Fibroblast of skin of left biceps (primary cell): Measurements from ENCODE around the gene SLCO1A2.
"Not testable (repeated sequence)": the region's sequence is repeated elsewhere in the genome, so short reads cannot be mapped to it uniquely, and the experiment has no call there.

Experiments used
- DNase-seq, 2 experiments: peaks; one replicate each; pipeline ENCODE4 v3.0.0-alpha.2; 2013; ENCODE audit warnings: low read depth in 2 of 2

Gene SLCO1A2

DNA sequence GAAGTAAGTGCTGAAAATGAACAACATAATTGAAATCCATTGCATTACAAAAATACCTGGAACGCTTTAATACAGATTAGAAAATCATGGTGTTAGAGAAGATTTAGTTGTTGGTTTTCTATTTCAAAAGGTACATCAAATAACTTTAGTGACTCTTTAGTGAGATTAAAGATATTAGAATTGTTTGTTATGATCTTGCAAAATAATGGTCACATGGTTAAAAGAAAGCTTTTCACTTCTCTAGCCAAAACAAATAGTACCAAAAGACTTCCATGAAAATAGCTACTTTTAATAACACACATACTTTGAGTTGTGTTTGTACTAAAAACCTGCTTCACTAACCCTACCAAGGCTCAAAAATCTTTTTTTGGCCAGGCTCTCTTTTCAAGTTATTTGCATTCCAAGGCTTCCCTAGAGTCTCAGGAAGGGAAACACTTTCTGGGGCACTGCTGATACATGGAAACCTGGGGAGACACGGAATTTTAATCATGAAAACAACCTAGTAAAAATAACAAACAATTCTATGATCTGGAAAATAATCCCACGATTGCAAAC lies at the start of gene SLCO1A2:
TSS of gene SLCO1A2 (minus strand) at position 147 of the 555 bp plus-strand sequence. CDS start 270 bp downstream, outside the sequence.
- no peak for DNase-seq

DNA sequence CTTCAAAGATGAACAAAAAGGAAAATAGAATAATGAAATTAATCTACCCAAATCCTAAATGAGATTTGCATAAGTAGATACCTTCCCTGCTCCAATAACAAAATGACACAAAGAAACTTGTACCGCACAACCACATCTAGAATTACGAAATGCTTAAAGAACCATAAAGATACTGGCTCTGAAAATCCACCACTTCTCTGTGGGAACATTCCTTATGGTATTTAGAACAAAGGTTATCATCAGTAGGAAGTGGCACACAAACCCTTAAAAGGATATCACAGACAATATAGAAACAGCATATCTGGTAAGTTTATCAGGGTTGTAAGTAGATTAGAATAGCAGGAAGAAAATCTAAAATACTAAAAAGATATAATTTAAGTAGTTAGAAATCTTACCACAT lies 49.5 kb upstream of the SLCO1A2 start:
- DNase-seq: no peak

GRCh38 chr12:21381320-21381719 lies 46.6 kb upstream of the SLCO1A2 start:
- not testable (repeated sequence) for DNase-seq

- no peak for DNase-seq
These were observed 44.5 kb upstream of the SLCO1A2 start for GRCh38 chr12:21379218-21379617.

GRCh38 chr12:21372602-21373001 lies 37.9 kb upstream of the SLCO1A2 start, which contains the start of gene IAPP:
IAPP (plus strand) TSS chr12:21372902; CDS start chr12:21373352, 450 bp downstream.
- no peak for DNase-seq

DNA sequence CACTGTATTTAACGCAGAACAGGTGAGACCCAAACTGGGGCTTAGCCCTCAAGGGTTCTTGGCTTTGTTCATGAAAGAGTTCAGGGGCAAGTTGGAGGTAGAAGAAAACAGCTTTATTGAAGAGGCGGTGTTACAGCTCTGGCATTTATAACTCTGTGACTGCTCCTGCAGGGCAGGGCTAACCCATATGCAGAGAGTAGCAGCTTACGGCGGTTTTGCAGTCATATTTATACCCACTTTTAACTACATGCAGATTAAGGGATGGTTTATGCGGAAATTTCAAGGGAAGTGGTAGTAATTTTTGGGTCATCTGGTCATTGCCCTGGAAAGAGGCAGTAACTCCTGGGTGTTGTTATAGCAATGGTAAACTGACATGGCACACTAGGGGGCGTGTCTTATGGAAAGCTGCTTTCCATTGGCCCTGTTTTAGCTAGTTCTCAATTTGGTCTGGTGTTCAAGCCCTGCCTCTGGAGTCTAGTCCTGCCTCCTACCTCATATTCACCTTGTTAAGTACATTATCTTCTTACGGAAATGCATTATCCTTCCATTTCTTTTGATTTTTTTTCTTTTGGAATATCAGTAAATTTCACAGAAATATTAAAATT lies 36.2 kb upstream of the SLCO1A2 start:
- no peak for DNase-seq

- no peak for DNase-seq
These were observed 34.6 kb upstream of the SLCO1A2 start for GRCh38 chr12:21369141-21369980.

DNA sequence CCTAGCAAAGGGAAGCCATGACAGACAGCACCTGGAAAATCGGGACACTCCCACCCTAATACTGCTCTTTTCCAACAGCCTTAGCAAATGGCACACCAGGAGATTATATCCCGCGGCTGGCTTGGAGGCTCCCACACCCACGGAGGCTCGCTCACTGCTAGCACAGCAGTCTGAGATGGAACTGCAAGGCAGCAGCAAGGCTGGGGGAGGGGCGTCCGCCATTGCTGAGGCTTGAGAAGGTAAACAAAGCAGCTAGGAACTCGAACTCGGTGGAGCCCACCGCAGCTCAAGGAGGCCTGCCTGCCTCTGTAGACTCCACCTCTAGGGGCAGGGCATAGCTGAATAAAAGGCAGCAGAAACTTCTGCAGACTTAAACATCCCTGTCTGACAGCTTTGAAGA lies 25.9 kb upstream of the SLCO1A2 start:
- not testable (repeated sequence) for DNase-seq

- DNase-seq: no peak
These were observed 19.9 kb upstream of the SLCO1A2 start for GRCh38 chr12:21354641-21355040.

GRCh38 chr12:21353948-21354347 lies 19.2 kb upstream of the SLCO1A2 start:
- DNase-seq: no peak

GRCh38 chr12:21353487-21353886 lies 18.8 kb upstream of the SLCO1A2 start:
- no peak for DNase-seq

GRCh38 chr12:21350975-21351374 lies 16.3 kb upstream of the SLCO1A2 start:
- no peak for DNase-seq

- DNase-seq: no peak
These were observed 12.0 kb upstream of the SLCO1A2 start for GRCh38 chr12:21346542-21347205.

DNA sequence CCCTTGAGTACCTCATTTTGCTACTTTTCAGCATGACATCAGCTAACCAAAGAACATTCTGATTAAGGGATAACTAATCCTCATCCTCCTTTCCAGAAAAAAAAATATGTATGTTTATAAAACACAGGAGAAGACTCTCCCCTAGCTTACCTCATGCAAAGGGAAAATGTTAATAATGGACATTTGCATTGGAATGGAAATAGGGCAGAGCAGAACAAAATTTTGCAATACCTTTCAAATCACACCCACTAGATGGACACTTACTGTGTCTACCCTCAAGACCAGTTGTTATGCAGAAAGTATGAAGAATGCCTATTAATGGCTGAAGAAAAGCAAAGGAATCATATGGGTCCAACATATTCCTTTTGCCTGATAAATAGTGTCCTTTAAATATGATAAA lies 8.9 kb upstream of the SLCO1A2 start:
- DNase-seq: no peak

DNA sequence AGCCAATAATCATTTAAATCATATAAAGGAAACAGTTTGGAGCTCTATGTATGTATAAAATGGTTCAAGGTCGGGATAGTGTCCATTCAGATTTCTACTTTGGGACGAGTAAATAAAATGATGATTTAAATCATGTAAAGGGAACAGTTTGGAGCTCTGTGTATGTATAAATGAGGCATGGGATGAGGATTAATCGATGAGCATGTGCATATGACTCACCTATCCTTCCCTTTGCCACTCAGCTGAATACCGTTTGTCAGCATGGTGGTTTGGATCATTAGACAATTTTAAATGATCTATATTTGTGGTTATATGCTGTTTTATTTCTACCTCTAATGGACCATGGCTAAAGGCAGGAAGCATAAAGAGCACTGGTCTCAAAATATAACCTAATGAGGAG lies 7.1 kb upstream of the SLCO1A2 start:
- no peak for DNase-seq

GRCh38 chr12:21340403-21340802 lies 5.7 kb upstream of the SLCO1A2 start:
- DNase-seq: no peak

GRCh38 chr12:21339921-21340320 lies 5.2 kb upstream of the SLCO1A2 start:
- no peak for DNase-seq

DNA sequence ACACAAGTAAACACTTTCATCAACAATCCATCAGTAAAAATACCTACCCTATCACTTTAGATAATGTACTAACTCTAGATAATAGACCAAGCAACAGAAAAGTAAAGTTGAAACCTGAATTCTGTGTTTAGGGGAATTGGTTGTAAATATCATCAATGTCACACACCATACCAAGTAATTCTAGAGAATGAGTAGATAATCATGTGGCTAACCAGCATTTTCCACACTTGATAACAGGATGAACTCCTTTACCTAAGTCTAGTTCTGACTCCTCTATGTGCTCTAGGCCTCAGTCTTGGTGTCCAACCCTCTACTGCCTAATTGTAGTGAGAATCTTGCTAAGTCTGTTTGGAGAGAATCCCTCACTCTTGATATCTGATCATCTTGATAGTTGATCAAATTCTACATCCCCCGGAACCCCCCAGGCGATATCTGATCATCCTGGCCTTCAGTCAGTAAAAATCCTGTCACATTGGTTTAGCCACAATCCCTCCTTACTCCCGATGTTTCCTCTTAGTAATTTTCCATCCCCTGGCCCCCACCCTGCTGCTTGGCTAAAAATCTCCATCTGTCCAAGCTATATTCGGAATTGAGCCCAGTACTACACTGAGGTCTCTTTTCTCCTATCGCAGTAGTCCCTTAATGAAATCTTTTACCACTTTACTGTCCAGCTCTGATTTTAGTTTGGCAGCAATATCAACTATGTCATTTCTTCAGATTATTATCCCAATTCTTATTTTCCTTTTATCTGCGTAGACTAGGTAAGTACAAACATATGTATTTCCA lies 3.4 kb upstream of the SLCO1A2 start:
- no peak for DNase-seq

GRCh38 chr12:21337453-21337852 lies 2.7 kb upstream of the SLCO1A2 start:
- DNase-seq: no peak

DNA sequence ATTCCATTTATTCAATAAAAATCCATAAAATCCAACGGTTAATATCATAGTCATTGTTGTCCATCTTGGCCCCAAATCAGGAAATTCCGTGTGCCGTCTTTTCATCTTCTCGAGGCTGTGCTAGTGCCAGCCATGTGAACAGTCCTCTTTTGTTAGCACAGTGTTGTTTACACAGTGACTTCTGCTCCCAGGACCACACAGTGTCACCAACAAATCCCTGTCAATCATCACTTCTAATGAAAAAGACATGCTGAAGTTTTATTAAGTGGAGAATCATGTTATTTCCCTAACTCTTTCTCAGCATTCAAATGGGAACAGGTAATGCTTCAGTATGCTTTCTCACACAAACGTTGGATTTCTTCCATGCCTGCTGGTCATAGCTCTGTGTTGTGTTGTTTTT lies 1.9 kb upstream of the SLCO1A2 start:
- DNase-seq: no peak

- no peak for DNase-seq
These were observed 3.9 kb downstream of the SLCO1A2 start for GRCh38 chr12:21330682-21331253.
